GM19324 (cell line): ENCODE data around the gene FKBP1A.

ENCODE experiments used
- ATAC-seq: cut with Tn5 transposase; IDR thresholded peaks from one replicate; pipeline ENCODE4 v1.9.1; 2021; ENCODE audit warnings: mild to moderate bottlenecking, moderate library complexity; ENCODE audit not compliant: unreplicated experiment, low FRiP score

Gene FKBP1A

DNA sequence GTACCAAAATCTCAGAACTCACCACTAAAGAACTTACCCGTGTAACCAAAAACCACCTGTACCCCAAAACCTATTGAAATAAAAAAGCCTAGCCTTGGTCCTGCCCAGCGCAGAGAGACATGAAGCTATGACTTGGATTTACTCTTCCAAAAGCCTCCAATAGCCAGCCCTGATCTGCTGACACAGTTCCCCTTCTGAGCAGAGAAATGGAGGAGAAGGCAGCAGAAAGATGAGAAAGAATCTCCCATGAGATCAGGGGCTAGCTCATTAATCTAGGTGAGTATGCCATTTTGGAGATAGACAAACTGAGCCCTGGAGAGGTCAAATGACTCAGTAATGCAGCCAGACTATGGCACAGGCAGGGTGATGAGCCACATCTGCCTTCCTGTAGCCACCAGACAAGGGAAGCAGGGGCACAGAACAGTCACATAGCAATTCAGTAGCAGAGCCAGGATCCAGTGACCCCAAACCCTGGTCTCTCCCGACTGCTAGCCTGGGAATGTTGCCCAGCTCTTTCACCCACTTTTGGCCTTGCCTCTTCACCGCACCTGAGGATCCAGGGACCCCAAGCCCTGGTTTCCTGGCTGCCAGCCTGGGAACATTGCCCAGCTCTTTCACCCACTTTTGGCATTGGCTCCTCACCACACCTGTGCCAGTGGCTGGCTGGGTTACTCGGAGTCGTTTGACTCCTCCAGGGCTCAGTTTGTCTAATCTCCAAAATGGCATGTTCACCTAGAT lies 56.7 kb downstream of the FKBP1A start:
- no peak for ATAC-seq

DNA sequence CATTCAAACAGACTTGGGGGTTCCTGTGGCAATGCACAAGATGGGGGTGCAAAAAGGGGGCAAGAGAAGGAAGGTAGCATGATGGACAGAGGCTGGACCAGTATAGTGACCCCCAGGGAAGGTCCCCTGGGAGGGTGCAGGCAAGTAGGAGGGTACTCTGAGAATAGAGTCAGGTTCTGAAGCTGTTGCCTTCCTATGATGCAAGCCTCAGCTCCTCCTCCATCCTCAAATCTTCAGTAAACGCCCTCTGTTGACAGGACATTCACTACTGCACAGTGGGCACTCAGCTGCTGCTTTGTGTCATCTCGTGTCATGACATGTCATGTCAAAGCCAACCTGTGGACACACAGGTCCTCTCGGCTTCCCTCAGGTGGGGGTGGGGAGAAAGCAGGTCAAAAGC lies 58.1 kb downstream of the FKBP1A start:
- ATAC-seq = no peak

DNA sequence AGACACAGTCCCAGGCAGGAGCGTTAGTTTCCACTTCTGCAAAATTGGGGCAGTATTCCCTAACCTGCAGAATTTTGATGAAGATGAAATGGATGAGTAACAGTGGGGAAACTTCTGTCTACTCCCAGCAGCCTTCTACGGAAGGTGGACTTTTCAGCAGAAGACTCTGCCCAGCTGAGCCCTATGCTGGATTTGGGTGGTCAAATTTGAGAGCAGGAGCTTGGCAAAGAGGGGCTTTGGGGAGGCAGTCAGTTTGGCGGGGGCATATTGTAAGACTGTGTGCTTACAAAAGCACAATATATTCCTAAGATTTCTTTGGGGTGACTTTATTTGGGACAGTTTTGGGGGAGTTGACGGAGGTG lies 58.5 kb downstream of the FKBP1A start:
- no peak for ATAC-seq

DNA sequence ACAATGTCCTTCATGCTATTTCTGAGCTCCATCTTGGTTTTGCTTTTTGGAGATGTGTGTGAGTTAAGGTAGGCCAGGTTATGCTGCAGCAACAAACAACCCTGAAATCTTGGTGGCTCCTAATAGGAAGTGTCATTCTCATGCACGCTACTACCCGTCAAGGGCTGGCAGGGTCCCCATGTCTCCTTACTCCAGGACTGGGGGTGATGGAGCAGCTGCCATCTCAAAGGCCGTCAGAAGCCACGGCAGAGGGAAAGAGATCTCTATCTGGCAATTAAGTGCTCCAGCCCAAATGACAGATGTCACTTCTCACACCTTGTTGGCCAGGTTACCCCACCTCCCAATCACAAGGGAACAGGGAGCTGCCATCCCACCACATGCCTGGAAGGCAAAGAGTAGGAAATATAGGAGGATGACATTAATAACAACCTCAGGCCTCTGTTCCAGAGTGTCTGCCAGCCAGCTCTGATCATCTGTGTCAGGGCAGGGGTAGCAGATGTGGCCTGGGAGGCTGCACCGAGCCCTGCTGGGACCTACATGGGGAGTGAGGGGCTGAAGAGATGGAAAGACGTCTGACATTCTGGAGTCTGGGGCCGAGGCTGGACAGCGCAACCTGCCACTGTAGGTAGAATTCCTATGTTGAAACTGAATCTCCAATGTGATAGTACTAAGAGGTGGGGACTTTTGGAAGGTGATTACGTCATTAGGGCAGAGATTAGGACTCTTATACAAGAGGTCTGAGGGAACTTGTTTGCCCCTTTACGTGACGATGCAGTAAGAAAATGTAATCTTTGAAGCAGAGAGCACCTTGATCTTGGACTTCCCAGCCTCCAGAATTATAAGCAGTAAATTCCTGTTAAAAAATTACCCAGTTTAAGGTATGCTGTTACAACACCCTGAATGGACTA lies 59.1 kb downstream of the FKBP1A start:
- no peak for ATAC-seq

- ATAC-seq = no peak
Measured at GRCh38 chr20:1332749-1333300, 60.0 kb downstream of the FKBP1A start.

- ATAC-seq = no peak
Measured at GRCh38 chr20:1331801-1332453, 60.9 kb downstream of the FKBP1A start.

DNA sequence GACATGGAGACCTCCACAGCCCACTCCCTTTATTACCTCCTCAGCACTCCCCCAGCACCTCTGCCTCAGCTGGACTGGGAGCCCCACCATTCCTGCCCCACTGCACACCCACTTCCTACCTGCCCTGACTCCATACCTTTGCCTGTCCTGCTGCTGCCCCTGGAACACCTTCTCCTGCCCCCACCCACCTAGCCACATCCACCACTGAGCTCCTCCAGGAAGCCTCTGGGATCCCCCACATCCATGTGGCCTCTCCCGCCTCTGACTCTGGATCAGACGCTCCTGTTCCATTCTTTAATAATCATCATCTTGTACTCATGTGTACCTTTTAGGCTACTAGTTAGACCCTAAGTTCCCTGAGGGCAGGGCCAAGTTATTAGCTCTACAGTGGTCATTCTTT lies 61.8 kb downstream of the FKBP1A start:
- ATAC-seq = no peak

DNA sequence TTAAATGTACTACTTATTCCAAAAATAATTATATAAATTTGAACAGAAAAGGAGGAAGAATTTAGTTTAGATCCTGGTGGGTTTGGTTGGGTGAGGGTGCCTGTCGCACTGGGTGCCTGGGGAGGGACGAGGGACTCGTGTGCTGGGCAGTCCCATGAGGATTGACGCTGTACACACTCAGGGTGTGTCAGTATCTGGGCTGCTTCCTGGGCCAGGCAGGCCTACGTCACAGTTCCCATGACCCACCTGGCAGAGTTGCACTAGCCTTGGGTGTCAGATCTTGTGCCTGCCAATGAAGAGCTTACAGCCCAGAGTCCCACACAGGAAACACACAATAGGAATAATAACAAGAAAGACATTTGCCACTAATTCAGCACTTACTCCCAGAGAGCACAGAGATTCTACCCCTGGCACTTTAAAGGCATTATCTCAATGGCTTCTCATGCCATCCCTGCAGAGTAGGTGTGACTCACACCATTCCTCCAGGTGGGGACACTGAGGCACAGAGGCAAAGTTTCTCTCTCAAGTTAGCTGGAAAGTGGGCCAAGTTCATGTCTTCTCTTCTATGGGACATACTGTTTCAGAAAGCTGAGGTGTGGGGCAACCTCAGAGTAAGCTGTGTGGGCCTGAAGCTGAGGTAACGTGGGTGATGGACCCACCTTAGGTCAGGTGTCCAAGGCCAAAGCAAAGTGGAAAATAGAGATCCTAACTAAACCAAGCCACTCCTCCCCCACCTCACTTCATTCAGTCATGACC lies 62.6 kb downstream of the FKBP1A start:
- no peak for ATAC-seq

GRCh38 chr20:1328680-1329330 lies 64.0 kb downstream of the FKBP1A start, which contains the start of gene SDCBP2:
Gene SDCBP2 (minus strand): TSS chr20:1329139. CDS start chr20:1320416, 8,723 bp downstream.
- ATAC-seq = no peak

GRCh38 chr20:1327827-1328679 lies 64.8 kb downstream of the FKBP1A start:
- no peak for ATAC-seq

DNA sequence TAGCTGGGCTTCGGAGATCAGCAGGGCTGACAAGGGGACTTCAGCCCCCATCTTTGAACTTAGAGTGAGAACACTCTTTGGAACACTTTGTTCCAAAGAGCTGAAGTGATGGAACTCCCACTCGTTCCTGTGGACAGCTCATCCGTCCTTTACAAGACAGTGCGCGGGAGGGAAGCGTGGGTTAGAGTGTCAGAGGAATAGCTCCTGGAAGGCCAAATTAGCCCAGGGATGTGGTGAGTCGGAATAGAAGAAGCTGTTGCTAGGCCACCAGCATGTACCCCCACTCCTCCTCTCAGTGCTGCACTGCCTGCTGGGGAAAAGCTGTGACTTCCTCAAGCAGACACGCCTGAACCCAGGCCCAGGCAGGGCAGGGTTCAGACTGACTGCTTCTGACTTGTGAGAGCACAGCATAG lies 65.6 kb downstream of the FKBP1A start:
- ATAC-seq = no peak

DNA sequence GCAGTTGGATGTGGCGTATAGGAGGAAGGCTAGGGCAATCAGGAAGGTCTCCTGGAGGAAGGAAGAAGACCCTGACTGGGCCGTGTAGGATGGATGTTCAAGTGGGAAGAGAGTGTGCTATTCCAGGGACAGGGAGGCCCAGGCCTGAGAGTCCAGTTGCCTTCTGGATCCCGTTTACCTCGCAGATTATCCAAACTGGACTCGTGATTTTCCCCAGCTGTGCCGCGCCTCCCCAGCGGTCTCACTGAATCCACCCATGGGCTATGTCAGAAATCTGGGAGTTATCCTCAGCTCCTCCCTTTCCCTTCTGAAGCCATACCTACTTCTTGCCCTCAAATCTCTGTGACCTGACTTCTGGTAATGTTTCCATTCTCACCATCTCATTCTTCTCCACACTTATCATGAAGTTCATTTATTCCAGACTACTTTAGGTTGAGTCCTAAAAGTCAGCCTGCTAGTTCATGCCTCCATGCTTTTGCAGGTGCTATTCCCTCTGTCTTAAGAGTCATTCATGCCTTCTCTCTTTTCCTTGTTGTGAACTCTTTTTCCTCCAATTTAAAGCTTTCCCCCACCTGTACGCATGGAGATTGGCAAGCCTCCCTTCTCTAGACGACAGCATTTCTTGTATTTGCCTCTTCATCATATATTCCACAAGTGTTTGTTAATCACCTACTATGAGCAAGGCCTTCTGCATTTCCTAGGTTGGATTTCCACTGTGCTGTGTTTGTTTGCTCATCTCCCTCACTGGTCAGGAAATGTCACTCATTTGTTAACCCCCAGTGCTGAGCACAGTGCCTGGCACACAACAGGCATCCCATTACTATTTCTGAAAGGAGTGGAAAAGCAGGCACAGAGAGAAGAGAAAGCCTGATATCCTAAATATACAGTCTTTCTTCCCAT lies 66.6 kb downstream of the FKBP1A start:
- no peak for ATAC-seq

- ATAC-seq = peak; percentile 85
Measured at GRCh38 chr20:1325173-1326030, 67.5 kb downstream of the FKBP1A start.

DNA sequence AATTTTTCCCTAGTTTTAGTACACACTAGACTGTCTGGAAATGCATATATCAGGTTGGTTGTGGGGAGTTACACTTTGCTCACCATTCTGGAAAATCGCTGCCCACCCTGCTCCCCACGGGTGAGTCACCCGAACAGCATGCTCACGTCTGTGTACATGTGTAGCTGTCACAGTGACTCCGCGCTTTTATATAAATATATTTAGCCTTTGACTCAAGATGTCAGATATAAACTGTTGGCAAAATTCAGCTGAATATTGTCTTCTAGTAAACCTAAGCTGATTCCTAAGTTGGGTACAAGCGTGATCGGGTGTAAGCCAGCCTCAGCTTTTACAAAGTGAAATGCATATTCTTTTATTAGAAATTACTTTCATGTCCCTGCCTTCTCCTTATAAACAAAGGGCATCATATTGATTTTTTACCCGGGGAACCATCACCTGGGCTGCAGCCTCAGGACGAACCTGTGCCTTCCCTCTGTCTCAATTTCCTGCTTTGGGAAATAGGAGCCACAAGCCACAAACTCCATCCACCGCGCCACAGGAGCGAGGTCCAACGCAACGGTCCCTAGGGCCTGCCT lies 68.2 kb downstream of the FKBP1A start:
- ATAC-seq = no peak

DNA sequence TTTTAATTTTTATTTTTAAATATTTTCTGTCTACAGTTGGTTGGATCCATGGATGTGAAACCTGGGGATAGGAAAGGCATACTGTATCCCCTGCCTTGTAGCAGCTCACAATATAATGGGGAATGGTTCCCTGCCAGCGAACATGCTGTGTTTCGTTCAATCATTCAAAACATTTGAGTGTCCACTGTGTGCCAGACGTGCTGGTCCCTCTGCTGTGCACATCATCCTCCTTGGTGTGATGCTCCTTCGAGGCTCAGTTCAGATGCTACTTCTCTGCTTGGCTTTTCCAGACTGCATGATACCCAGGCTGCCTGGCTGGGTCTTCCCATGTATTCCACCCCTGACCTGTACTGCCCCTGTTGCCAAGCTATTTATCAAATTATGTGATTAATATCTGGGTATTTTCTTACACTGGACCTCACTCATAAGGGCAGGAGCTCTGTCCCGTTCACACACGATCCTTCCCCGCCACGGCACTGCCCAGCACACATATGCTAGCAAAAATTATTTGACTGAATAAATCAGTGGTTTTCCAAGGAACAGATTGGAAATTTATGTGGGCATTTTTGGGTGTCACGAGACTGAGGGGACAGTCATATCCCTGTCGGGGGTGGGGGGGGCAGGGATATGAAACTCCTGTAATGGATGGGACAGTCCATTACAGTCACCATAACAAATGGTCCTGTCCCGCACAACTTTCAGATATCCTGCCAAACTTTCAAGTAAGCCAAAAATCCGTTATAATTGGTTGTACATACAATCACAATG lies 68.8 kb downstream of the FKBP1A start:
- ATAC-seq = no peak

GRCh38 chr20:1323256-1323655 lies 69.6 kb downstream of the FKBP1A start:
- no peak for ATAC-seq
